ENCODE results near the gene LEKR1. TPM values are rescaled to one million over a fixed set of nuclear protein-coding genes. Genes with fewer than 3 reads are reported as not detected.

The LEKR1 gene
- polyA plus RNA-seq, 1 donor from 2014 or later, result 2.7 TPM

DNA sequence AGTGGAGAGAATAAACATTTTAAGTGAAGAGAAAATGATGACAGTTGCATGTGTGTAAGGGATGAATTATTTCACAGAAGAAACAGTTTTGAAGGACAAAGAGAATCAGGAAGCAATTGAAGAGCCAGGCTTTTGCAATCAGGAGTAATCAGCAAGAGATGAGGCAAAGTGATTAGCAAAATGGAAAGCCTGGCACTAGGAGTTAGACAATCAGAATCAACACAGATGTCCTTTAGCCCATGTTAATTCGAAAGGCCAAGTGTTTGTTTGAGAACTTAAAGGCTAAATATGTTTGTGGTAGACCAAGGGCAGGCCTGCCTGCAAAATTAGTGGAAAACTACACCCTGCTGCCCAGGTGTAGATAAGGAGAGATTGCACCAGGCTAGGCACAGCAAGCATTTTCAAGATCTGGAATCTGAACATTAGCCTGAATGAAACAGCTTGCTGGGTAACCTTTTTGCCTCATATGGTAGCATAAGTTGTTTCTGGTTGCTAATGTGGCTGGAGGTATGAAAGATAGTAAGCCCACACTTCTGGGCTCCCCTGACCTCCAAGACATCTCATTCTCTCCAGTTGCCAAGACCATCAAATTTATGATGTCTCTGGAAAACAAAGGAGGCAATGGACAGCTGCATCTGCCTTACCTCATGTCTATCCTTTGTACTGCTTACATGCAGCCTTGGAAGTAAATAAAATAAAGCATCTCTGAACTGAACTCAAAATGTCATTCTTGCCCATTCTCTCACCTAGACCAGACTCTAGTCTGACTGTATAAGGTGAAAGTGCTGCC, 22.0 kb upstream of the LEKR1 start:
- Histone ChIP-seq H3K79me2 (replicated peaks; ENCODE audit: insufficient read depth, low read length) (no peaks in the 10 kb centered on the region), H4K20me1 (ENCODE audit: insufficient read depth) (no peaks in the 10 kb centered on the region), H3K9me2 (ENCODE audit: insufficient read depth, low read length) (no peaks in the 10 kb centered on the region), H3F3A (ENCODE audit: insufficient read depth, low read length, poor library complexity, severe bottlenecking) (no peaks in the 10 kb centered on the region), H3K4me2 (ENCODE audit: low read length) (no peak overlapping the region), H3K4me3 (ENCODE audit: low read length) (no peak overlapping the region), H3K9ac (ENCODE audit: low read length) (no peak overlapping the region), H3K9me3 (ENCODE audit: low read length) (no peaks in the 10 kb centered on the region), H3K27ac (ENCODE audit: low read length) (no peak overlapping the region), H3K36me3 (ENCODE audit: insufficient read depth, low read length) (no peaks in the 10 kb centered on the region), H2AFZ (ENCODE audit: low read depth, low read length) (no peak overlapping the region), H3K27me3 (ENCODE audit: insufficient read depth, low read depth, low read length) (no peaks in the 10 kb centered on the region)
- no peak for TF ChIP-seq RAD21 (conservative IDR thresholded peaks at IDR 0.05)
- TF ChIP-seq TAF1 (IDR thresholded peaks at IDR 0.05; ENCODE audit: low read depth), result no peak
- TF ChIP-seq MXI1 (conservative IDR thresholded peaks at IDR 0.05; ENCODE audit: poor library complexity, severe bottlenecking), result no peak
- TF ChIP-seq, protein P1, sequence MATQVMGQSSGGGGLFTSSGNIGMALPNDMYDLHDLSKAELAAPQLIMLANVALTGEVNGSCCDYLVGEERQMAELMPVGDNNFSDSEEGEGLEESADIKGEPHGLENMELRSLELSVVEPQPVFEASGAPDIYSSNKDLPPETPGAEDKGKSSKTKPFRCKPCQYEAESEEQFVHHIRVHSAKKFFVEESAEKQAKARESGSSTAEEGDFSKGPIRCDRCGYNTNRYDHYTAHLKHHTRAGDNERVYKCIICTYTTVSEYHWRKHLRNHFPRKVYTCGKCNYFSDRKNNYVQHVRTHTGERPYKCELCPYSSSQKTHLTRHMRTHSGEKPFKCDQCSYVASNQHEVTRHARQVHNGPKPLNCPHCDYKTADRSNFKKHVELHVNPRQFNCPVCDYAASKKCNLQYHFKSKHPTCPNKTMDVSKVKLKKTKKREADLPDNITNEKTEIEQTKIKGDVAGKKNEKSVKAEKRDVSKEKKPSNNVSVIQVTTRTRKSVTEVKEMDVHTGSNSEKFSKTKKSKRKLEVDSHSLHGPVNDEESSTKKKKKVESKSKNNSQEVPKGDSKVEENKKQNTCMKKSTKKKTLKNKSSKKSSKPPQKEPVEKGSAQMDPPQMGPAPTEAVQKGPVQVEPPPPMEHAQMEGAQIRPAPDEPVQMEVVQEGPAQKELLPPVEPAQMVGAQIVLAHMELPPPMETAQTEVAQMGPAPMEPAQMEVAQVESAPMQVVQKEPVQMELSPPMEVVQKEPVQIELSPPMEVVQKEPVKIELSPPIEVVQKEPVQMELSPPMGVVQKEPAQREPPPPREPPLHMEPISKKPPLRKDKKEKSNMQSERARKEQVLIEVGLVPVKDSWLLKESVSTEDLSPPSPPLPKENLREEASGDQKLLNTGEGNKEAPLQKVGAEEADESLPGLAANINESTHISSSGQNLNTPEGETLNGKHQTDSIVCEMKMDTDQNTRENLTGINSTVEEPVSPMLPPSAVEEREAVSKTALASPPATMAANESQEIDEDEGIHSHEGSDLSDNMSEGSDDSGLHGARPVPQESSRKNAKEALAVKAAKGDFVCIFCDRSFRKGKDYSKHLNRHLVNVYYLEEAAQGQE (IDR thresholded peaks at IDR 0.05; ENCODE audit: borderline replicate concordance), result no peak
- no peak for TF ChIP-seq EP300 (conservative IDR thresholded peaks at IDR 0.05; ENCODE audit: poor library complexity, severe bottlenecking)
- TF ChIP-seq POLR2AphosphoS5 (IDR thresholded peaks at IDR 0.05), result no peak
- TF ChIP-seq, protein P2, sequence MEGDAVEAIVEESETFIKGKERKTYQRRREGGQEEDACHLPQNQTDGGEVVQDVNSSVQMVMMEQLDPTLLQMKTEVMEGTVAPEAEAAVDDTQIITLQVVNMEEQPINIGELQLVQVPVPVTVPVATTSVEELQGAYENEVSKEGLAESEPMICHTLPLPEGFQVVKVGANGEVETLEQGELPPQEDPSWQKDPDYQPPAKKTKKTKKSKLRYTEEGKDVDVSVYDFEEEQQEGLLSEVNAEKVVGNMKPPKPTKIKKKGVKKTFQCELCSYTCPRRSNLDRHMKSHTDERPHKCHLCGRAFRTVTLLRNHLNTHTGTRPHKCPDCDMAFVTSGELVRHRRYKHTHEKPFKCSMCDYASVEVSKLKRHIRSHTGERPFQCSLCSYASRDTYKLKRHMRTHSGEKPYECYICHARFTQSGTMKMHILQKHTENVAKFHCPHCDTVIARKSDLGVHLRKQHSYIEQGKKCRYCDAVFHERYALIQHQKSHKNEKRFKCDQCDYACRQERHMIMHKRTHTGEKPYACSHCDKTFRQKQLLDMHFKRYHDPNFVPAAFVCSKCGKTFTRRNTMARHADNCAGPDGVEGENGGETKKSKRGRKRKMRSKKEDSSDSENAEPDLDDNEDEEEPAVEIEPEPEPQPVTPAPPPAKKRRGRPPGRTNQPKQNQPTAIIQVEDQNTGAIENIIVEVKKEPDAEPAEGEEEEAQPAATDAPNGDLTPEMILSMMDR (IDR thresholded peaks at IDR 0.05; ENCODE audit: poor library complexity, severe bottlenecking), result no peak
- TF ChIP-seq EZH2 (IDR thresholded peaks at IDR 0.05; ENCODE audit: borderline replicate concordance, insufficient read depth, low read length, poor library complexity, severe bottlenecking), result no peak
- TF ChIP-seq SMC3 (conservative IDR thresholded peaks at IDR 0.05; ENCODE audit: poor library complexity), result no peak

DNA sequence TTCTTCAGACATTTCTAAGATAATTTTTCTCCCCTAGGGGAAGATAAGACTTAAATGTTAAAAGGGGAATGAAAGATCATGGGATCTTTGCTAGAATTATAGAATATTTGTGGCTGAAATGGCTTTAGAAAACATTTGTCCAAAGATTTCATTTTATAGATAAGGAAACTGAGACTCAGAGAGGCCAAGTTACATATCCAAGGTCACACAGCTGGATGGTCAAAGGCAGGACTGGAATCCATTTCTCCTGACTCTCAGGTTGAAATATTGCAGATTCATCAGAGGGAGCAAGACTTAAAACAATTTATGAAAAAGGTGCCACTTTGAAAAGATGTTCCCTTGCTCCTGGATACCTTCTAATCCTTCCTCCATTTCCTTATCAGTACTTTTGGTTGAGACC, 19.5 kb upstream of the LEKR1 start:
- Histone ChIP-seq H3K4me2 (ENCODE audit: low read length) (no peak overlapping the region), H3K9me3 (ENCODE audit: low read length) (no peaks in the 10 kb centered on the region), H3F3A (ENCODE audit: insufficient read depth, low read length, poor library complexity, severe bottlenecking) (no peaks in the 10 kb centered on the region), H3K9me2 (ENCODE audit: insufficient read depth, low read length) (no peaks in the 10 kb centered on the region), H3K4me3 (ENCODE audit: low read length) (no peak overlapping the region), H3K36me3 (ENCODE audit: insufficient read depth, low read length) (no peaks in the 10 kb centered on the region), H3K79me2 (replicated peaks; ENCODE audit: insufficient read depth, low read length) (no peaks in the 10 kb centered on the region), H4K20me1 (ENCODE audit: insufficient read depth) (no peaks in the 10 kb centered on the region), H3K27me3 (ENCODE audit: insufficient read depth, low read depth, low read length) (no peaks in the 10 kb centered on the region), H2AFZ (ENCODE audit: low read depth, low read length) (no peak overlapping the region), H3K27ac (ENCODE audit: low read length) (no peak overlapping the region), H3K9ac (ENCODE audit: low read length) (no peak overlapping the region)
- TF ChIP-seq MXI1 (conservative IDR thresholded peaks at IDR 0.05; ENCODE audit: poor library complexity, severe bottlenecking) (no peak), EP300 (conservative IDR thresholded peaks at IDR 0.05; ENCODE audit: poor library complexity, severe bottlenecking) (no peak), EZH2 (IDR thresholded peaks at IDR 0.05; ENCODE audit: borderline replicate concordance, insufficient read depth, low read length, poor library complexity, severe bottlenecking) (no peak), TAF1 (IDR thresholded peaks at IDR 0.05; ENCODE audit: low read depth) (no peak), POLR2AphosphoS5 (IDR thresholded peaks at IDR 0.05) (no peak), SMC3 (conservative IDR thresholded peaks at IDR 0.05; ENCODE audit: poor library complexity) (no peak), RAD21 (conservative IDR thresholded peaks at IDR 0.05) (no peak)
- TF ChIP-seq, protein P2 (IDR thresholded peaks at IDR 0.05; ENCODE audit: poor library complexity, severe bottlenecking), result no peak
- TF ChIP-seq, protein P1 (IDR thresholded peaks at IDR 0.05; ENCODE audit: borderline replicate concordance), result no peak

All from neural cell (in vitro differentiated cells).